ENCODE results near the gene SUN3. TPM values are rescaled to one million over a fixed set of nuclear protein-coding genes. Genes with fewer than 3 reads are reported as not detected.
"Not testable (repeated sequence)": the region's sequence is repeated elsewhere in the genome, so short reads cannot be mapped to it uniquely, and the experiment has no call there.

Gene SUN3
- total RNA-seq, 1 donor from 2014 or later: not detected

DNA sequence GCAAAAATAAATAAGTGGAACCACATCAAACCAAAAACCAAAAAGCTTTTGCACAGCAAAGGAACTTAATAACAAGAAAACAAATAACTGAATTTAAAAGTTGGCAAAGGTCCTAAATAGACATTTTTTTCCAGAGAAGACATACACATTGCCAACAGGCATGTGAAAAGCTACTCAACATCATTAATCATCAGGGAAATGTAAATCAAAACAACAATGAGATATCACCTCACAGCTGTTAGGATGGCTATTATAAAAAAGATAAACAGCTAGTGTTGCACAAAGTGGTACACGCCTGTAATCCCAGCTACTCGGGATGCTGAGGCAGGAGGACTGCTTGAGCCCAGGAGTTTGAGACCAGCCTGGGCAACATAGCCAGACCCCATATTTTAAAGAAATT is 2.2 kb upstream of the SUN3 start:
- no peak for DNase-seq (ENCODE audit: low spot score)

DNA sequence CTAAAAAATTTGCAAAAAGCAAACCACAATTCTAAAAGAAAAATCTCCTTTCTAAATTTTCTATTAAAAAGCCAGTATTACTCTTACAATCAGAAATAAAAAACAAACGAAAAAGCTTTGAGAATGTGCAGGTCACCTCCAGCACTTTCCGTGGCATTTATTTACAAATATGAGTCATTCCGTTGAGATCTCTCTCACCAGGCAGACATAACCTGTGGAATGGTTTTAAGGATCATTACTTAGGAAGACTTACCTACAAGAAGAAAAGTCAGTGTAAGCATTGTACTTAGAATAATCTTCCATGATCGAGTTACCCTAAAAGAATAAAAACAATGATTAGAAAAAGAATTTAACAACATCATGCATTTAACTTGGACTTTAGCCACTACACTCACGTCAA is 3.3 kb downstream of the SUN3 start:
- DNase-seq (ENCODE audit: low spot score): no peak

DNA sequence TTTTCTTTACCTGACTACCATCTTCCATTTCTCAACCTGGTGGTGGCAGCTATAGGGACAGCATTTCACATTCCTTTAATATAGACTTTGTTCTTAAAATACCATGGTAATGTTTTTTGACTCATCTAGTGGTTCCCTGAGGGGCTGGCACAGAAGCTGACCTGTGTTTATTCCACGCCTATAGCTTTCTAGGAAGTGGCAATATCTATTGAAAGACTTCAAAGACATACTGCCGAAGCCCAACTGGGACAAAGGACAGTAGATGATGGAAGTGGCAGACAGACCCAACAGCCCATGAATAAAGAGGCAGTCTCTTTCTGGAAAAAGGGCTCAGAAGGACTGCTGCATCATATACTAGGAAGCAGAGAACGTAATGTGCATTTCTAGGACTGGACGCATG is 11.2 kb downstream of the SUN3 start:
- no peak for DNase-seq (ENCODE audit: low spot score)

DNA sequence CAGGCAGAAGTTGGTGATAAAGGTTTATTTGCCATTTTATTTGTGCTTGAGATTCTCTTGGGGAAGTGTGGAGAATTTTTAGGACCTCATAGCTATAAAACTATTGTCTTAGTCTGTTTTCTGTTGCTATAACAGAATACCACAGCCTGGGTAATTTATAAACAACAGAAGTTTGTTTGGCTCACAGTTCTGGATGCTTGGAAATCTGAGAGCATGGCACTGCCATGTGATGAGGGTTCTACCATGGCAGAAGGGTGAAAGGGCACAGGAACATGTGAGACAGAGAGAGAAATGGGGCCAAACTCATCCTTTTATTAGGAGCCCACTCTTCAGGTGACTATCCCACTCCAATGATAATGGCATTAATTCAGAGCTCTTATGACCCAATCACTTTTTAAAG is 12.3 kb downstream of the SUN3 start:
- DNase-seq (ENCODE audit: low spot score): no peak

DNA sequence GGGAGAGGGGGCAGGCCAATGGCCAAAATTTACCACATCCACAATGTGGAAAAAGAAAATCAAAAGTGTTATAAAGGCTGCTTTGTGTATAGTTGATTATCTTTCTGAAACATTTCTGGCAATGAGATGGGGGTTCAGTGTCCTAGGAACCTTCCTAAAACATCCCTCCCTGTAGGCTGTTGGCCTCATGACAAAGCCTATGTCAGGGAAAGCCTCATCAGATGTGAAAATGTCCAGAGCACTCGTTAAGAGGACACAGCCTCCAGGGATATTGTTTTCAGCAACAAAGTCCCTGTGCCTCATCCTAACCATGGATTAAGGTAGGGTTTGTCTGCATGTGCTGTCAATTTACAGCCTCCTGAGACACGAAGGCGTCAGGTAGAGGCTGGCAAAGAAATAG is 17.0 kb downstream of the SUN3 start:
- no peak for DNase-seq (ENCODE audit: low spot score)

DNA sequence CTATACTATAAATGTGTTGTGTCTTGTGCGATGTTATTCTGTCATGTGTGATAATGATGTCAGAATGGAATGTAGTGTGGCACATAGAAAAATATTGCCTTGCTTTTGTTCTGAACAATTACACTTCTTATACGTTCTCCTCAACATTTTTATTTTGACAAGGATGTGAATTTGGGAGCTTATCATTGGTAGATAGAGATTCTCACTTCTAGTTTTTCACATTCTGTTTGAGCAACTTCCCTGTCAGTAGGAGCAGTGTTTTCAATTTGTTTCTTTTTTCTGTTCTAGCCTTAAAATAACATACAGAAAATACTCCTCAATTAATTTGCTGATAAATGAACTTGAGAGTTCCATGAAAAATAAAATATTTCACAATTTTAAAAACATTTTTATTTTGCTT is 17.6 kb downstream of the SUN3 start:
- no peak for DNase-seq (ENCODE audit: low spot score)

DNA sequence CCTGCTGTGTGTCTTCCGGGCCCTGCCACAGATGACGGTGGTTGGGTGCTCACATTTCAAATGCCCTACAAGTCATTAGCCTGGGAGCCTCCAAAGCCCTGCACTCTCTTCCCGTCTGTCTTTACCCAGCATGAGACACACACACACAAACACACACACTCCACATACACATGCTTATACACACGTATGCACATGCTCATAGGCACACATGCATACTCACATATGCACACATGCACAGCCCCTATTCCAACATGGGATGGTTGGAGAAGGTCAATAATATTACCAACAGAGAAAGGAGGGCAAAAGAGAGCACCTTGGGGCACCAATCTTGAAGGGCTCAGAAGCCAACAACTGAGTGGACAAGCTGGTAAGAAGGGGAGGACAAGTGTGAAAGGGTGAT is 19.0 kb downstream of the SUN3 start:
- no peak for DNase-seq (ENCODE audit: low spot score)

DNA sequence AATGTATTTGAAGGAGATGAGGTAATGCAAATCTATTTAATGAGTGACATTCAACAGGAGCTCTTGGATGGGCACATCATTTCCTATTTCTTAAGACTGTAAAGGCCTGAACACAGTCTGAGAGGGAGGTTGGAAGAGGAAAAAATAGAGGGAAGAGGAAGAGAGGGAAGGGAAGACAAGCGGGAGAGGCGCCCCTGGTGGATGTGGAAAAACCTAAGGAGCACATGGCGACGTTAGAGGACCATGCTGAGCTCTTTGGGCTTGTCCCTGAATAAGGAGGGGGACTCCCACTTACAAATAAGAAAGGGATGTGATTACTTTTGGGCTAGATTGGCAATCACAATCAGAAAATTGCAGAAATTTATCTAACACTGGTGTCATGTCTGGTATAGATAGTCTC is 19.6 kb downstream of the SUN3 start:
- no peak for DNase-seq (ENCODE audit: low spot score)

DNA sequence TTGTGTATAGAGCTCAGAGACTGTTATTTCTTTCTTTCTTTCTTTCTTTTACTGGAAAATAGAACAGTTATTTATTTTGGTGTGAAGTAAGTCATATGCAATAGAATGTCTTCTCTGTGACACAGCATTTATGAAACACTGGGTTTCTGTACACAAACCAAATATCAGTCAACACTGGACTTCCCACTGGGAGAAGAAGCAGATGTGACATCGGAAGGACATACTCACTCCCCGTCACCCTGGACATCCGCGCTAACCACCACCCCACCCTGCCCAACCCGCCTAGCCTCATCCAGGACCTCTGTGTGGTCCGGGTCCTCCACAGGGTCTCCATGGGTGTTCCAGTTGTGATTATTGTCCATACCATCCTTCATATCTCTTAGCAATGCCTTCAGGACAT is 22.0 kb downstream of the SUN3 start:
- no peak for DNase-seq (ENCODE audit: low spot score)

DNA sequence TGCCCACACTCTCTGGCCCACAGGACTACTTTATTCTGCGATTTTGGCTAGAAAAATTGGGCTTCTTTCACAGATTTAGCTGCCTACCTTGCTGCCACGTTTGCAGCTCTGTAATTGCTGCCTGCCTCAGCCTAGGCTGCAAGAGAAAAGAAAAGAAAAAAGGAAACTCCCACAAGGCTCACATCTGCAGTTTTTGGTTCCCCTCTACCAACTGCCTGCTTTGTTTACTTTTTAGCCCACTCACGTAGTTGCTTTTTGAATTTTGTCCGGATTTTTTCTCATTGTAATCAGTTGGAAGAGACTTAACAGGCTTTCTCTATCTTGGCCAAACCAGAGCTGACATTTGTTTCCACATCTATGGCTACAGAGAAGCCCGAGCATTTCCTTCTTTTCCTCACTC is 24.3 kb downstream of the SUN3 start:
- no peak for DNase-seq (ENCODE audit: low spot score)

DNA sequence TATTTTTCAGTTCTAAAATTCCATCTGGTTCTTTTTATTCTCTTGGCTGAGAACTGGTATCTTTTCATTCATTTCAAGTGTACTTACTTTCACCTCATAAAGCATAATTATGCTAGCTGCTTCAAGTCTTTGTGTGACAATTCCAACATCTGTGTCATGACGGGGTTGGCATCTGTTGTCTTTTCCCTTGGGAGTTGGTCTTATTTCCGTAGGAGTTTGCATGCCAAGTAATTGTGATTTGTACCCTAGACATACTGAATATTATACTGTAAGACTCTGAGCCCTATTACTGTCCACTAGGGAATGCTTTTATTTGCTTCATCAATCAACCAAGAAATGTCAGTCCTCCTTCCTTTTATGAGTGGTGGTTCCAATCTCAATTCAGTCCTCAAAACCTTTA is 24.9 kb downstream of the SUN3 start:
- DNase-seq (ENCODE audit: low spot score): no peak

DNA sequence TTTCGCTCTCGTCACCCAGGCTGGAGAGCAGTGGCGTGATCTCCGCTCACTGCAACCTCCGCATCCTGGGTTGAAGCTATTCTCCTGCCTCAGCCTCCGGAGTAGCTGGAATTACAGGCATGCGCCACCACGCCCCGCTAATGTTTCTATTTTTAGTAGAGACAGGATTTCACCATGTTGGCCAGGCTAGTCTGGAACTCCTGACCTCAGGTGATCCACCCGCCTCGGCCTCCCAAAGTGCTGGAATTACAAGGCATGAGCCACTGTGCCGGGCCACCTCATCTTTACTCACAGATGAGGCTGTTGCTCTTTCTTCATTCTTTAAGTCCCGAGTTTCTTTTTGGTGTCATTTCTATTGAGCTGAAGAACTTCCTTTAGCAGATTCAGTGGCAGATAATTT is 28.7 kb downstream of the SUN3 start:
- DNase-seq (ENCODE audit: low spot score): not testable (repeated sequence)

DNA sequence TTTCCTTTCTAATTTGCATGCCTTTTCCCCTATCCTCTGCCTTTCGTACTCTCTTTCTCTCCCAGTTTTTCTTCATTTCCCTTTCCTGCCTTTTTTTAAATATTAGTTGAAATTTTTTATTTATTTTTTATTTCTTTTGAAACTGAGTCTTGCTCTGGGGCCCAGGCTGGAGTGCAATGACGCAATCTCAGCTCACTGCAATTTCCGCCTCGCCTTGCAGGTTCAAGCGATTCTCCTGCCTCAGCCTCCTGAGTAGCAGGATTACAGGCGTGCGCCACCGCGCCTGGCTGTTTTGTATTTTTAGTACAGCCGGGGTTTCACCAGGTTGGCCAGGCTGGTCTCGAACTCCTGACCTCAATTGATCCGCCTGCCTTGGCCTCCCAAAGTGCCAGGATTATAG is 29.5 kb downstream of the SUN3 start:
- no peak for DNase-seq (ENCODE audit: low spot score)

DNA sequence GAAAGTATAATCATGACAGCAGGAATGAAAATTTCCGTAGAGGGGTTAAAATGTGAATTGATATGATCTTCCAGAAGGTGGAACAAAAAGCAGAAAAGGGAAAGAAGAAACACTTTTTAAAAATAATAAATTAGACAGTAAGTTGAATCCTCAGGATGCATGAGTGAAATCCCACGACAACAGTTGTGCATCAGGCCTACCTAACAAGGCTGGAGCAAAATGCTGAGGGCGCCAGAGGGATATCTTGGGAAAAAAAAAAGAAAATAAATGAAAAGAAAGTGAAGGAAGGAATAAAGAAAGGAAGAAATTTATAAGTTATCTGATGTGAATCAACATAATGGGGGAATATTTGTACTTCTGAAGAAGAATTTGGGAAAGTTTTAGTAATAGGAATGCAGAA is 36.5 kb downstream of the SUN3 start:
- DNase-seq (ENCODE audit: low spot score): no peak

DNA sequence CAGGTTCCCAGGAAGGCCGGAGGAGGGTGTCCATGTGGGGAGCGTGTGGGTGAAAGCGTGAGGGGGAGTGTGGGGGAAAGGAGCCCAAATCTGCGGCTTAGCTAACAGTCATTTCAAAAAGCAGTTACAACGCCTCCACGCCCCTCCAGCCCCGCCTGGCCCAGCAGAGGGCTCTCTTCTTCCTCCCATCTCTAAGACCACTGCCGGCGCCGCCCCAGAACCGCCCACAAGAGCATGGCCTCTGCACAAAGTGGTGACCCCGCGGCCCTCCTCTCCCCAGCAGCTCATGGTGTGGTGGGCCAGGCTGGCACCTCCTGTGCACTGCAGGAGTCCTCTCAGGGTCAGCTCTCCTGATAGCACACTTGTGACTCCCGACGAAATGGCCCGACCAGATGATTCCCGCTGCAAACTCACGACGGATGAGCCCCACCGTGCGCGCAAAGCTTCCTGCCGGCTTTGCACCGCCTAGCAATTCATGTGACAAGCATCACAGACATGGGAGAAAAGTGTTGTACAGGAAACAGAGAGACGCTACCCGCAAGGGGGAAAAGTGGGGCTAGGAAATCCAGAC is 37.1 kb downstream of the SUN3 start:
- peak; percentile 90 for DNase-seq (ENCODE audit: low spot score)

DNA sequence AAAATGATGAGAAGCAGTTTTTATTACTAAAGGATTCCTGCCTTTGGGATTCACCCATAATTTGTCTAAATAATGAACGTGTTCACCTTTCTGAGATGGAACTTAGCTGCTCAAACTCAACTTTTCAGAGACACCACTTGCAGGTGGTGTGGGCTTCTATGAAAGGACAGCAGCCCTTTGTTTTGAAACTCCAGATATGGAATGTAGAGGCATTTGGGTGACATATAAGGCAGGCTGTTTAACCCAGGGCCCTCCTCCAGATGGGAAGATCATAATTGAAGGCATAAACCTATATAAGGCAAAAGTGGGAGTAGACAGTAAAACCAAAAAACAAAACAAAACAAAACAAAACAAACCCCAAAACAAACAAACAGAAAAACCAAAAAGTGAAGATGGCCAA is 37.6 kb downstream of the SUN3 start:
- DNase-seq (ENCODE audit: low spot score): no peak

DNA sequence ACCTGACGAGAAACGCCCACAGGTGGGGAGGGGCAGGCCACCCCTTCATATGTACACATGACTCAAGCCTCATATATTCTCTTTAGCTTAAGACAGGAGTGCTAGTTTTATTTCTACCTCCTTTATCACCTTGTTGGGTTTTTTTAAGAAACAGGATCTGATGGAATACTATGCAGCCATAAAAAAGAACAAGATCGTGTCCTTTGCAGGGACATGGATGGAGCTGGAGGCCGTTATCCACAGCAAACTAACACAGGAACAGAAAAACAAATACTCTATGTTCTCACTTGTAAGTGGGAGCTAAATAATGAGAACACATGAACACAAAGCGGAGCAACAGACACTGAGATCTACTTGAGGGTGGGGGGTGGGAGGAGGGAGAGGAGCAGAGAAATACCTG is 38.3 kb downstream of the SUN3 start:
- DNase-seq (ENCODE audit: low spot score): no peak

DNA sequence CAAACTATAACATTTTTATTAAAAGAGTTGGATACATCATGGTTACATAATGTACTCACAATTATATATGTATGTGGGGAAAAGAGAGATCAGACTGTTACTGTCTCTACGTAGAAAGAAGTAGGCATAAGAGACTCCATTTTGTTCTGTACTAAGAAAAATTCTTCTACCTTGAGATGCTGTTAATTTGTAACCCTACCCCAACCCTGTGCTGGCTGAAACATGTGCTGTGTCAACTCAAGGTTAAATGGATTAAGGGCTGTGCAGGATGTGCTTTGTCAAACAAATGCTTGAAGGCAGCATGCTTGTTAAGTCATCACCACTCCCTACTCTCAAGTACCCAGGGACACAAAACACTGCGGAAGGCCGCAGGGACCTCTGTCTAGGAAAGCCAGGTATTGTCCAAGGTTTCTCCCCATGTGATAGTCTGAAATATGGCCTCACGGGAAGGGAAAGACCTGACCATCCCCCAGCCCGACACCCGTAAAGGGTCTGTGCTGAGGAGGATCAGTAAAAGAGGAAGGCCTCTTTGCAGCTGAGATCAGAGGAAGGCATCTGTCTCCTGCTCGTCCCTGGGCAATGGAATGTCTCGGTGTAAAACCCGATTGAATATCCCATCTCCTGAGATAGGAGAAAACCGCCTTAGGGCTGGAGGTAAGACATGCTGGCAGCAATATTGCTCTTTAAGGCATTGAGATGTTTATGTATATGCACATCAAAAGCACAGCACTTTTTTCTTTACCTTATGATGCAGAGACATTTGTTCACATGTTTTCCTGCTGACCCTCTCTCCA is 39.1 kb downstream of the SUN3 start:
- not testable (repeated sequence) for DNase-seq (ENCODE audit: low spot score)

DNA sequence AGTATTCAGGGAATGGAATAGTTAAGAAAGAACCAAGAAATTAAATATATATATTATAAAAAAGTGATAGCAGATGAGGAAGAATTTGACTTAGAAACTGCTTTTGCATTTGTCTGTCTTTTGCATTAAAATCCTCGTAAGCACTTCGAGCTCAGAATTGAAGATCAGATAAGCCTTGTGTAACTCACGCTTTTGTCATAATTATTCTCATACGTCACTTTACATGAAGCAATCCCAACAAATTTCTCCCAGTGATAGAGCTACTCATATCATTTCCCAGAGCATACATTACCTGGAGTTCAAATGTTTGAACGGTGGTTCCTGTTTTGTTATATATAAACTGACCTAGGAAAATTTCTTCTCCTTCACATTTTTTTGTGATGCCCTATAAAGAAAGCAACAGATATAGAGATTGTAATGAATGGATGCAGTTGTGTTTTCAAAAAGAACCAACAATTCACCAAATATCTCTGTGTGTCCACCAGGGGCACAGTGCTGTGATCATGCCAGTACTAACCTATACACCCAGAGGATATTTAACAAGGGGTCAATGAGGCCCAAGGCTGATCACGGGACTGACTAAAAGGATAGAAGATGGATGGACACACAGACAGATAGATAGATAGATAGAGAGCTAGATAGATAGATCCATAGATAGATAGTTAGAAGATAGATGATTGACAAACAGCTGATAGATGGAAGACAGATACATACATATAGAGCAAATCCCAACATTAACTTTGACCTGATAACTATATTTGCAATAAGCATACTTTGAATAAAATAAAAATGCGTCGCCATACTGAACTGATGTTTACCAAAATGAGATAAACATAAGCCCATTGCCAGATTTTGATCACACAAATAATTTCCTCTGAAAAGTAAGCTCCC is 40.2 kb downstream of the SUN3 start:
- no peak for DNase-seq (ENCODE audit: low spot score)

DNA sequence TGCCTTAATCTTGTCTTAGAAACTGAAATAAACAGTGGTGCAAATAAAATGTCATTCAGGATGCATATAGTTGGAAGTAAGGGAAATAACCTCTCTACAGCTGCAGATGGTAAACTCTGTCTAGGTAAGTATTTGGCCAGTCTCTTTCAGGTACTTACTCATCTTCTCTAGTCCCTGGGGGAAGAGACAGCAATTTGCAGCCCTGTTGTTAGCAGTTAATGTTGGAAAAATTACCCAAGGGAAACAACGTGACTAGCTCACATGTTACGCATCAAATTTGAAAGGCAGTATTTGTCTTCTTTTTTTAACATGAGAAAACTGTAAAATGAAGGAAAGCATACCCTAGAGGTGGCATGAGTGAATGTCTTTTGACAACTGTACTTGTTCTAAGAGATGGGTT is 46.3 kb downstream of the SUN3 start:
- DNase-seq (ENCODE audit: low spot score): no peak

DNA sequence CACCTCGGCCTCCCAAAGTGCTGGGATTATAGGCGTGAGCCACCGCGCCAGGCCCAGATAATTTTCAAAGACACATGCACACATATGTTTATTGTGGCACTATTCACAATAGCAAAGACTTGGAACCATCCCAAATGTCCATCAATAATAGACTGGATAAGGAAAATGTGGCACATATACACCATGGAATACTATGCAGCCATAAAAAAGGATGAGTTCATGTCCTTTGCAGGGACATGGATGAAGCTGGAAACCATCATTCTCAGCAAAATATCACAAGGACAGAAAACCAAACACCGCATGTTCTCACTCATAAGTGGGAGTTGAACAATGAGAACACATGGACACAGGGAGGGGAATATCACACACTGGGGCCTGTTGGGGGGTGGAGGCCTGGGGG is 48.3 kb downstream of the SUN3 start:
- not testable (repeated sequence) for DNase-seq (ENCODE audit: low spot score)

DNA sequence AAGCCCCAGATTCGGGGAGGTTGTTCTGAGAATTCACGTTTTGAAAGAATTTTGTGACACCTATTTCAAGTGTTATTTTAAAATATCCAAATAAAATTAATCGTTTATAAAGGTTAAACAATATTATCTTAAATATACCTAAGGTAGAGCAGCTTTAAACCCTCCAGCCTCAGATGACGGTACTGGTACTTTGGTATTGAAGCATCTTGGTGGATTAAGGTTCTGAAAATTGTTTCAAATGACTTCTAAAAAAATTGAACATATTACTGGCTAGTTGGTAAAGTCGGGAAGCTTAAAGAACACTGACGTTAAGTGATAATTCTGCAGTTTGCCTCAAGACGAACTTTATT is 49.1 kb downstream of the SUN3 start:
- no peak for DNase-seq (ENCODE audit: low spot score)
